Stimulated activated CD4-positive, alpha-beta T cell treated with anti-CD3 and anti-CD28 coated beads, TNF-alpha, amount 100 ng/mL, for 1 hour (primary cell): Measurements from ENCODE around the gene BOD1L1.

ENCODE experiments used
- DNase-seq, 3 donors: peaks; one replicate each; pipeline ENCODE4 v3.0.0-alpha.2; 2020; ENCODE audit warnings: low read depth in 3 of 3, low spot score in 1 of 3

Gene BOD1L1

DNA sequence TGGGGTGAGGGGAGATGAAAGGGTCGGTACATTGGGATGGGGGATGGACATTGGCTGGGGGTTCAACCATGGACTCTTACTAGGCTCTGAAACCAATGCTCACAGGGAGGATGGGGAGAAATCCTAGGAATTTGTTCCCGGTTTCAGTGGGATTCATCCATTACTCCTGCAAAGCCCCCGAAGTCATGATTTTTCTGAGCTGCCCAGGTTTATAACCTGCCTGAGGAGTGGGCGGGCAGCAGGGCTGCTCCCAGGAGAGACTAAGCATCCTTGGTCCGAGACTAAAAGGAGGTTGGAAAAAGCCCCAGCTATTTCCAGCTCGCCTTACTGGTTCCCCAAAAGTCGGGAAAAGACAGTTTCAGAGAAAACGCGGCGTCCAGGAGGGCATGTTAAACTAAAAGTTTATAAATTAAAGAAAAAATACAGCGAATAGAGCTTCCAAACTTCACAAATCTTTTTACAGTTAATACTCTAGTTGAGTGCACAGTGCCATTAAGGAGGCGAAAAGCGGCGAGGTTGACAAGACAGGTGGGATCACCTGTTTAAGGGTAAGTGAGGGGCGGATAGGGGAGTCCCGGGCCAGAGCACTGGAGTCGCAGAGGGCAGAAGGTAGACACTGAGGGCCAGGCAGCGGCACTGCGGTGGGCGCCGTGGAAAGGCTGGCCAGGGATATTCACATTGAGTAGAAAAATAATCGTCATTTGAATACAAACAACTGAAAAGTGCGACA lies 86.9 kb downstream of the BOD1L1 start:
- DNase-seq = no peak

DNA sequence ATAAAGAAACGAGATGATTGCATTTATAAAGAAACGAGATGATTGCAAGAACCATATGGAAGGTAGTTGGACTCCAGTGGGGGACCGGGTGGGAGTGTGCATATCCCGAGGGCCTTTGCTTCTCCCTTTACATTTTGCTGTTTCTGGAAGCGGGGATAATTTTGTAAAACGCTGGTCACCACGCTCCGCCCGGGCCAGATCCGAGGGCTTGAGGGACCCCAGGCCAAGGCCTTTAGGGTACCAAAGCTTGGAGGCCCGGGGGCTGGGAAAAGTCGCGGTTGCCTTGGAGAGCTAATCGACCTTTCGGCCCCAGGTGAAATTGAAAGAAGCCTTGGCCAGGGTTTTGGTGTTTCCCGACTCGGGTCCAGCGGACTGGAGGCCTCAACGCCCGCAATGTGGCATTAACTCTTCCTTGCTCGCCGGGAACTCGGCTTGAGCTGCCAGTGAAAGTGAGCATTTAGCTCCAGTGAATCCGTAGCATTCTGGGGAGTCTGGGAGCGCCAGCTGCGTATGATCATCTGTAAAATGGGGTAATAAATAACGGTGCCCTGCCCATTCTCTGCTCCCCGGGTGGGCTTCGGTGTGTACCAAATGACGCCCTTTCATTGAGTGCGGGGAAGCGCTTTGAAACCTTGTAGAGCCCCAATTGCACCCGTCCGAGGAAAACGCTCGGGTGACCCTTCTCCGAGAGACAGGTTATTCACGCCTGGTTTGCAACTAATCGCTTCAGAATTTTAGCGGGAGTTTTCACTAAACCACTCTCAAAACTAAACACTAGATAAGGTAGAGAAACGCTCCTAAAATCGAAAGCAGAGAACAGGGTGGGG lies 87.7 kb downstream of the BOD1L1 start:
- DNase-seq = no peak

DNA sequence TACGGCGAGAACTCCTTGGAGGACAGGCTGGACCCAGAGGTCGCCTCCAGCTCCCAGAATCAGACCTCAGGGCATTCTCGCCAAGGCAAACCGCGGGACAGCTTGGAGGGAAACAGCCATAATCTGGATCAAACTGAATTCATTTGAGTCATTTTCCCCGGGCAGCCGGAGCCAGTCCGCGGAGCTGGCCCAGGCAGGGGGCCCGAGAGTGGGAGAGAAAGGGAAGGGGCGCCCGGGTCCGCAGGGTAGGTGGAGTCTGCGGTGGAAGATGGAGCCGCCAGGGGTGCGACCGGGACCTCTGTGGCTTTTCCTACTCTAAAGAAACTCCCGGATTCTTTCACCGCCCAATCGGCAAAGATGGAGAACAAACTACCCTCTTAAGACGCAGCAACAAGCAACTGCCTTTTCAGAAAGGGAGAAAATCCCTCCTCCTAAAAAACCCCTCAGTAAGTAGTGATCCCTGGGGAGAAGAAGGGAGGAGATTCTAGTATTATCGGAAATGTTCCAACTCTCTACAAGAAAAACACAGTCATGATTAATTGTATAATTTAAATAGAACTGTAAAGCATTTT lies 88.4 kb downstream of the BOD1L1 start:
- no peak for DNase-seq

DNA sequence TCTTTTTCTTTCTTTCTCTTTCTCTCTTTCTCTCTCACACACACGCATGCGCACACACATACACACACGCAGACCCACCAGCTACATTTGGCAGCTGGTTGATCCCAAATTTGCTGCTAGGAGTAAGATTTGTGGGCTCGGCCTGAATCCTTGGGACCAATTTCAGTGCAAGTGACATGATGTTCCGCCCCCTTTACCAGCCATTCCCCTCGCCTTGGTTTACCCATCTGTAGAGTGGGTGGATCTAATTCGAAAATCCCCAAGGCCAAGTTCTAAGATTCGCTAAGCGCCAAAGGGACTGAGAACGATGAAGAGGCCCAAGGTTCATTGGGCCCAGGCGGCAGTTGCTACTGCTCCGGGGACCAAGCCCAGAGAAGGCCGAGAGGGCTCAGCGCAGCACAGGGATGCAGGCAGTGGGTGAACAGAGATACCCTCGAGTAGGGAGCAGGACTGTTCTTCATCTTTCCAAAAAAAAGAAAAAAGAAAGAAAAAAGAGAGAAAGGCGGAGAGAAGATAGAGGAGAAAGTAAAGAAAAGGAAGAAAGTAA lies 89.0 kb downstream of the BOD1L1 start:
- DNase-seq = no peak

DNA sequence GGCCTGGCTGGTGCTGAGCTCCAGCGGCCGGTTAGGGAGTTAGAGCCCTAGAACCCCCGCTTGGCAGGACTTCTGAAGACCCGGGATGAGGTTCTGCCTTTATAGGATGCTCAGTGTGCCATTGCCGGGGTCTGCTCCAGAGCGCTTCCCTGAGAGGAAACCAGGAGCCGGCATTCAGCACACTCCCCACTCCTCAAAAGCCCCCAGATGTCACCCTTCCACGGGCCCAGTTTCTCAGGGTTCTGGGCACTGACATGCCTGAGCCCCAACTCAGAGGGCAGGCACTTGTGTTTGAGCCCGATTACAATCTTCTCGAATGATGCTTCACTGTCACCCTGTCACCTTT lies 89.7 kb downstream of the BOD1L1 start:
- no peak for DNase-seq

DNA sequence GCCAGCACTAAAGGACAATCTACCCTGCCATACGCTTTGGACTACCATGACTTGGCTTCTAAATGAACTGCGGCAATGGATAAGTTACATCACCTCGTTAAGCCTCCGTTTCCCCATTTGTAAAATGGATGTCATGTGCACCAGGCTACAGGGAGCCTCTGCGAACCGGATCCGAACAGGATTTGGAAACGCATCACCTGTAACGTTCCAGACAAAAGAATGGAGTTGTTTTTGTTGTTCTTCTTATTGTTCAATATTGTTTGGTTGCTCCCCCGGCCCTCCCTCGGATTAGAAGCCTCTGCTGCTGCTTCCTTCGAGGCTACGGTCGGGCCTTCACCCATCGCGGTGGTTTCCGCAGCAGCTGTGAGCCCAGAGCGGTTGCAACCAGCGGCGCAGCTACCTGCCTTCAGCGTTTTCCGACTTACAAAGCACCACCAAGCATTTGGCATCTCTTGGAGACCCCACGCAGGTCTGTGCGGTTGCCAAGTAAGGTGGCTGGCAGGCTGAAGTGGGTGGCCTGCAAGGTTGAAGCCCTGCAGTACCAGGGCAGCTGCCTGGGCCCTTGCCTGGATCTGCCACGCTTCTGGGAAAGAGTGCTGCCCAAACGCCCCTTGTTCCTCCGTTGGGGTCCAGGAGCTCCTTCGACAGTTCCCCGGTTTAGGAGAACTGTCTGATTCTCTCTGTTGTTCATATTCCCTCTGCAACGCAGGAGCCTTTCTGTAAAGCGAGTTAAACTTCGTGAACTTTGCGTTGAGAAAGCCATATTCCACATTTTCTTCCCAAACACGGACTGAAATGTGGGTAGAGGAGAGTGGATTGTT lies 90.3 kb downstream of the BOD1L1 start:
- DNase-seq = no peak

DNA sequence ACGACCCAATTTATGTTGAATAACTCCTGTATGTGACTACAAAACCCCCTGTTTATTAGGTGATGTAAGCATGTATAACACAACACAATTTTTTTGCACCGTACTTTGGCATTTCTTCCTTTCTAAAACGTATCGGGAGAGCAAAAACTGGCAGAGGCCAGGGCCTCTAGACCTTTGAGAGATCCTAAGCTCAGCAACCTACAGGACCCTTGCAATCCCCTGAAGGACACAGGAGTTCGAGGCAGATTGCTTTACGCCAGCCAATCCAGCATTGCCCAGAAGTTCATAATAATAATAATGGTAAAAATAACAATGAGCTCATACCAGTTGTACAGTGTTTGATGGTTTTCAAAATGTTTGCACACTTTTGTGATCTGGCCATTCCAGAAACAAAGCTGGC lies 90.9 kb downstream of the BOD1L1 start:
- DNase-seq = no peak

DNA sequence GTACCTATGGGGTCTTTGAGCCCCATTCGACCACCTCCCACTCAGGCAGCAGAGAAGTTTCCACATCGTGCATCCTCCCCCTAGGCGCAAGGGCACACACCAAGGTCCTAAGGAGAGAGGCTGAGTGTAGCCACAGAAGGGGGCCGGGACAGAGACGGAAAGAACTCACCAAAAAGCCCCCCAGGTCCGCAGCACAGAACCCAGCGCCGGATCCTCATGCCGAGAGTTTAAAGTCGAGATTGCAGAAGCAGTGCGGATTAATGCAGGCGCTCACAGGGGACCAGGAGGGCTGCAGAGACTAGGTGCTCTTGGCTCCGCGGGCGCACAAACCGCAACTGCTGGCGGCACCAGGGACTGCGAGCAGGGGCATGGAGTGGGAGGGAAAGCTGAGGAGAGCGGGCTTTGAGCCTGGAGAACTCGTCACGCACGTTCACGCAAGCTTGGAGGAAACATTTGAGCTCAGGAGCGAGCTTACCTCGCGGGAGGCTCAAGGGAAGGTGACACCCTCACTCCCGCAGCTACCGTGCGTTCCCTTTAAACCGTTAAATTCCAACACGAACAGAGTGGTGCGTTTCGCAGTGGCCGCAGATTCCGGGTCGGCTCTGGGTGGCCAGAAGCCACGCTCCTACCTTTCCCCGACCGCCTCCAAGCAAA lies 91.7 kb downstream of the BOD1L1 start:
- DNase-seq = no peak

DNA sequence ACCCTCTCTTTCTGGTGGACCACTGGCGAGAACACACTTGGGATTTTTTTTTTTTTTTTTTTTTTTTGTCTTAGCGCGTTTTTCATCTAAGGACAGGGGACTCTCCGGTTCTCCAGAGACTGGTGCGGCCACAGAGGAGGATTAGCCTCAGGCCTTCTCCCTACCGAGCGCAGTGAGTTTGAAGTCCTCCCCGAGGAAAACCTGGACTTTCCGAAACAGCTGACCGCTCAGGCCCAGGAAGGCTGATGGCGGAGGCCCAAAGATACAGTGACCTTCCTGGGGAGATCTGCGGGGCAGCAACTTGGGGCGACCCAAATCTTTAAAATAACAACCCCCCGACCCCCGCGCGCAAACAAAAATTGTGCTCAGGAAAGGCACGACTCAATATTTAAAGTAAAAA lies 92.4 kb downstream of the BOD1L1 start:
- DNase-seq = no peak

DNA sequence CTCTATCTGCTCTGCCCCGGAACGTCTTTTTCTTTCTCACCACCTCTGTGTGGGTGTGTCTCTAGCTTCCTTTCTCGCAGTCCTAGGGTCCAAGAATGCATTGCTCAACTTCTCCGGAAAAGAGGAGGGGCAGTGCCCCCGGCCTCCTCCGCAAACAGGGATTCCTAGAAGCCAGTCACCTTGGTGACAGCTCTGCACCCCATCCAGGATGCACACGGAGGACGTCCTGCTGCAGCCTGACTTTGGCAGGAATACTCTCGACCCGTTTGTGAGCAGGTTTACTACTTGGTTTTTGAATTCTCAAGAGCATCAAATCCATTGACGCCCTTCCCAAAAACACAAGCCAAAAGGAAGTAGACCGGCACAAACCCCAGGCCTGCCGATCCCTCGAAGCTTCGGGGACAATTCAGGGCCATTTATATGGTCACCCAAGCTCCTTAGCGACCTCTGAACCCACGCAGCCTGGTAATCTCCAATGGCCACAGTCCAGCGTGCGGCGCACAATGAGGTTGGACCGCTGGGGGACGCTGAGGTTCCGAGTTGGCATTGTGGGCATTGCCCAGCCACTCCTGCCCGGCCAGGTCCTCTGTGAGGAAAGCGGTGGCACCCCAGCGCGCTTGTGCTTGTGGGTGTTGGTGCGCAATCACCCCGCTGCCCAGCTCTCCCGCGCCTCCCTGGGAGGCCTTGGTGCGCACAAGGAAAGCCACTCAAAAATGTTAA lies 93.0 kb downstream of the BOD1L1 start:
- no peak for DNase-seq

DNA sequence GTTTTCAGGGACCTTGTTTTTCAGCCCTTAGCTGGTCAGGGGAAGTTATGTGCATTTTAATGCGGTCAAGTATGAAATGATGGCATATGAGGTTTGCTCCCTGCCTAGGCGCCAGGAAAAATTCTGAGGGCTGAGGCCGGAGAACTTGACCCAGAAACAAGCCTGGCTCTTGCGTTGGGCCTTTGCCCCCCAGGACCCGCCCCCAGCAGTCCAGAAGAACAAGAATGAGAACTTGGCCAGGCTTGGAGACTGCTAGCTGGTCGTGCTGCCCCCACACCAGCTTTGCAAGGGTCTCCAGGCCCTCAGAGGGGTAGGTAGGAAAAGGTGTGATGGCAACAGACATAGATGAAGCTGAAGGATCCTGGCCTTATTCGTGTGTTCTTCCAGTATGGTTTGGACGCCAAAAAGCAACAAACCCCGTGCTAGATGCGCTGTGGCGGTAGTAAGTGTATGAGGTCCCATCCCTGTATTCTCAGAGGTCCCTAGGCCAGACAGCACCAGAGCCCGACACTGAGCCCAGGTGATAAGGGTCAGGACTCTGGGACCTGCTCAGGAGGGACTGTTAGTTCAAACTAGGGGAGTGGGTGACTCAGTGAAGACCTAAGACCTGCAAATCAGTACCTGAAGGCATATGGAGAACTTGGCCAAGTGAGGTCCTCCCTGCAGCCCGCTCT lies 93.7 kb downstream of the BOD1L1 start:
- no peak for DNase-seq

DNA sequence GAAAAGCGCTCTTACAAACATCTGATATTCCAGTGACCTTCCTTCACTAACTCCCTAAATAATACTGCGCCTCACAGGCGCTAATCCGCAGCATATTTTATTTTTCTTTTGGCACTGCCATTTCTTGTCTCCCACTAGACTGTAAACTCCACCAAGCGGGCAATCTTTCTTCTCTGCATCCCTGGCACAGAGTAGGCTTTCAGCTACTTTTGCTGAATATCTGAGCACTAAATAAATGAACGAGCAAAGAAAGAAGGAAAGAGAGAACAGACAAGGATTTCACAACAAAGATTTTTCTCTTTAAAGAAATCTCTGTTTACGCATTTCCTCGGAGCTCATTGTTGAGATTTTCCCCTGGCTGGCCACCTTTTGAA lies 95.9 kb downstream of the BOD1L1 start:
- DNase-seq = no peak

DNA sequence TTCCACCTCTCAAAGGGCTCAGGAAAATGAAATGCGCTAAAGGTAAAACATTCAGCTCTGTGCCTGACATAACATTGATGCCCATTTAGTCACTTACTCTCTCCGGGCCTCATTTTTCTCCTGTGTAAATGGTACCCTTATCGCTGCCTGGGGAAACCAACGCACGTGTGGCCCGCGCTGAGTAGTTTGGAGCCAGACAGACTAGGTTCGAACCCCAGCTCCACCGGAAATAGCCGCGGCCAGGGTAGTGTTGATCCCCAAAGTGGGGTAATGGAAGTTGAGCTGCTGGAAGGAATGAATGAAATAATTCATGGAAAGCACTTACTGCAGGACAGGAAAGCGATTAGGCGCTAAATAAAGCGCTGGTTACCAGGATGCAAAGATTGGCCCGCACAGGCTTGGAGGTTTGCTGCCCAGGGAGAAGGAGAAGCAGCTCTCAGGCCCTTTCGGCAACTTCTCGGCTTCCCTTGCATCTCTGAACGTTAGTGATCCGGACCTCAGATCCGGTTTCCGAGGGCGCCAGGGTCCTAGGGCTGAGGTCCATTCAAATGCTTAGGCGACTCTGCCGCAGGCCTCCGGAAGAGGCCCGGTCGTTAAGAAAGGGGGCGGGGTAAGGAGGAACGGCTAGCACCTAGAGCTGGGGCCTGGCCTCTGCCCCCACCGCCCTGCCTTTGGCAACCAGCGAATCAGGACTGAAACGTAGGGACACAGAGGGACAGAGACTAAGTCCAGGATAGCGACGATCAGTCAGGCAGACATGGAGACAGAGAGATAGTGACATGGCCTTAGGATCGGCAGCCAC lies 96.5 kb downstream of the BOD1L1 start:
- no peak for DNase-seq

DNA sequence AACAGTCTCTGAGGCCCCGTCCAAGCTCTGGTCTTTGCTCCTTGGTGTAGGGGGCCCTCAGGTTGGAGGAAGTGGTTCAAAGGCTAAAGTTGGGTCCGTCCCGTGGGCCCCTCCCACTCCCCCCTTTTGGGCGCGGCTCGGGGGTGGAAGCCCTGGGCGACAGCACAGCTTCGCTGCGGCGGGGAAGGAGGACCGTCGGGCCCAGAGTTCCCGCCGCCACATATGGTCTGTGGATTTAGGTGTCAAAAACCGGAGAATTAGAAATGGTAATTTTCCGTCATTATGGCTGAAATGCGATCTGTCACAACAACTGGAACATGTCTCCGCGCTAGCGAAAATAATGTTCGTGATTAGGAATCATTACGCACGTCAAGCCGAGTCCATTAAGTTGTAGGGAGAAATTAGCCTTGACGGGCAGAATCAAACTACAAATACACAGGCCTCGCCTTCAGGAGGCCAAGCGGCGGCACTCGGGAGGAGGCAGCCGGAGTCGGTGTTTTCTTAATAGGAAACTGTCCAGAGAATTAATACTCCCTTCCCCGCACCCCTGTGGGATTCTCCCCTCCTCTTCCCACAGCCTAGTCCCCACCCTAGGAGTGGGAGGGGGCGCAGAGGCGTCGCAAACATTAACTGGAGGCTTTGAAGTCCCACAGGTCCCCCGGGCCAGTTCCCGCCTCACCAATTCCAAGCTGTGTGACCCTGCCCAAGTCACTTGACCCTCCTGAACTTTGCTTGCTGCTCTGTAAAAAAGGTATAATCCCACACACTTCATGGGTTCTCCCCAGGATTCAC lies 98.2 kb downstream of the BOD1L1 start:
- no peak for DNase-seq

DNA sequence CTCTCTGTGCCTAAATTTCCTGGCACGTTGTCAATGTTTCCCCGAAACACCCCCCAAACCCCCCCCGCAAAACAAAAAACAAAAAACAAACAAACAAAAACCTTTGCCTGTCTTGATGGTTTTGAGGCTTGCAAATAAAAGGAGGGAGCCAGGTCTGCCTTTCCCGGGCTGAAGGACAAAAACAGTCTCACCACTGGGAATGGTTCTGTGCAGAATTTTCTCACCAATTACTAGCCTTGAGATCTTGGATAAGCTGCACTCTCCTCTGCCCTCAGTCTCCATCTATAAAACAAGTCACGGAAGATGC lies 98.8 kb downstream of the BOD1L1 start:
- no peak for DNase-seq

DNA sequence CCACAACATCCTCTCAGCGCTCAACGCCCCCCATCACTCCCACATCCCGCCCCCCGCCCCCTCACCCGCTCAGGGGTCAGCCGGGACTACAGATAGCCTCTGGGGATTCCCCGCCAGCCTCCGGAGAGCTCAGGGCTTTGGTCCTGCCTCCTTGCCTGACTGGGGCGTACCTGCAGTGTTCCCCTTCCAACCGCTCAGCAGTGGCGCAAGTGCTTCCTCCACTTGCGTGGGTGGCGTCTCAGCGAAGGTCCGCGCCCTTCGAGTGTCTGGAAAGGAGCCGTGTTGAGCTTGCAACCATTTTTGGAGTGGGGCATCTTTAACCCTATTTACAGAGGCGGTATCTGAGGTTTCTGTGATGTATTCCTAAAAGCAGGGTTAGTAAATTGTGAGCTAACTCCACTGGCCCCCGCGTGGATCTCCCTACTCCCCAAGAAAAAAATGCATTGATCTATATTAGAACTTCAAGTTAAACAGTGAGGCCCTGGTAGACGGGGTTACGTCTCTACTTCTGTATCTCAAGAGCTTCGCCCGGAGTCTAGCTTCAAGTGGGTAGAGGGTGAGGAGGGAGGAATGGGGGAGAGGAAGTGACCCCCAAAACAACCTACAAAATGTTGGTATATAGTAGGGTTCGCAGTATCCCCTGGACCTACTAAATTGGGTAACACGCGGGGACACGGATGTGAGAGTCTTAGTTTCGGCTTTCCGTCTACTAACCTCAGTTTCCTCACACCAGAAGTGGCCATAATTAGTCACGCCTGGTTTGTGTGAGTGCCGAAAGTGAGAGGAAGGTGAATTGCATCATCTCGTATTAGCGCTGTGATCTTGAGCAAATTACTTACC lies 99.3 kb downstream of the BOD1L1 start:
- DNase-seq = no peak
